ENCODE results near the gene RTTN.

The RTTN gene

DNA sequence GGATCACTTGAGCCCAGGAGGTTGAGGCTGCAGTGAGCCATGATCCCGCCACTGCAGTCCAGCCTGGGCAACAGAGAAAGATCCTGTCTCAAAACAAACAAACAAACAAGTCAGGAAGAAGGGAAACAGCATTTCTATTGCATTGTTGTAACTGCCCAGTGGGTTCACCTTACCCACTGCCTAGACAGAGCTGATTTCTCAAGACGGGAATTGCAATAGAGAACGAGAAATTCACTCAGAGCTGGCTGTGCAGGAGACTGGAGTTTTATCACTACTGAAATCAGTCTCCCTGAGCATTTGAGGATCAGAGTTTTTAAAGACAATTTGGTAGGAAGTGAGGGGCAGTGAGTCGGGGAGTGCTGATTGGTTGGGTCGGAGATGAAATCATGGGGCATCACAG, 24.2 kb upstream of the RTTN start:
- no peak overlapping the region for H3K4me3 ChIP-seq (ENCODE audit: low read length)
- H3K27me3 ChIP-seq (ENCODE audit: insufficient read depth, low read length), result no peaks in the 10 kb centered on the region
- H3K9ac ChIP-seq (ENCODE audit: low read depth, low read length), result no peak overlapping the region
- no peaks in the 10 kb centered on the region for H3K4me1 ChIP-seq (ENCODE audit: insufficient read depth, low read length)
- H3K9me3 ChIP-seq (ENCODE audit: insufficient read depth, low read depth, low read length), result peaks cover 14% of the 10 kb centered on the region; the same call in 1 of the 2 replicates
- H3K27ac ChIP-seq (ENCODE audit: low read length), result no peak overlapping the region
- no peaks in the 10 kb centered on the region for H3K36me3 ChIP-seq (ENCODE audit: insufficient read depth, low read depth, low read length)

DNA sequence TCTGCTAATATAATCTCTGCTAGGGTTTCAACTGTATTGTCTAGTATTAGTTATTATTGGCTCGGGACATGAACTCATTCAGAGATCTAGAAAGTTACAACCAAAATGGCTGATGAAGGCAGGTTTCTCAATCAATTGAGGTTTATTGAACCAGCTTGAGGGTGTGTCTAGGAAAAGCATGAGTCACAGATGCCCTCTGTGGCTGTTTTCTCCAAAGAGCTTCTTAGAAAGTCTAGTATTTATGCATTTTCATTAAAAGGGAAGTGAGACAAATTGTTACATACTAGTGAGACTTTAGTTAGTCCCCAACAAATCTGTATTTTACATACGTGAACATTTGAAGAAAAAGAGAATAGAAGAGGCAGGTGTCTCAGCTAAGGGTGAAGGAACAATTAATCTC, 23.0 kb upstream of the RTTN start:
- peaks cover 14% of the 10 kb centered on the region; the same call in 1 of the 2 replicates for H3K9me3 ChIP-seq (ENCODE audit: insufficient read depth, low read depth, low read length)
- H3K9ac ChIP-seq (ENCODE audit: low read depth, low read length), result no peak overlapping the region
- no peak overlapping the region for H3K27ac ChIP-seq (ENCODE audit: low read length)
- H3K4me1 ChIP-seq (ENCODE audit: insufficient read depth, low read length), result no peaks in the 10 kb centered on the region
- no peaks in the 10 kb centered on the region for H3K36me3 ChIP-seq (ENCODE audit: insufficient read depth, low read depth, low read length)
- H3K27me3 ChIP-seq (ENCODE audit: insufficient read depth, low read length), result no peaks in the 10 kb centered on the region
- no peak overlapping the region for H3K4me3 ChIP-seq (ENCODE audit: low read length)

DNA sequence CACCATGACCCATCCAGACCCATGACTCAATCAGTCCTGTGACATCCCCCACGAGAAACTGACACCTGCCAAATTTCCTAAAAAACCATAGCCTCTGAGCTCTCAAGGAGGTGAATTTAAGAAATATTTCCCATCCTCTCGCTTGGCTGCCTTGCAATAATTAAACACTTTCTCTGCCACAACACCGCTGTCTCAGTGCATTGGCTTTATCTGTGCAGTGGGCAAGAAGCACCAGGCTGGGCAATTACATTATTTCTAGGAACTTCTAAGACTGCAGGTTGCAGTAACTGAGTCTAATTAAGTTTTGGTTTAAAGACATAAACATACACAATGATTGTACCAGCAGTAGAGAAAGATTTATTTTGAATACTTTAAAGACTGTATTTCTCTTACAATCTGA, 22.0 kb upstream of the RTTN start:
- H3K9ac ChIP-seq (ENCODE audit: low read depth, low read length), result no peak overlapping the region
- no peak overlapping the region for H3K27ac ChIP-seq (ENCODE audit: low read length)
- H3K9me3 ChIP-seq (ENCODE audit: insufficient read depth, low read depth, low read length), result peaks cover 14% of the 10 kb centered on the region; the same call in 1 of the 2 replicates

DNA sequence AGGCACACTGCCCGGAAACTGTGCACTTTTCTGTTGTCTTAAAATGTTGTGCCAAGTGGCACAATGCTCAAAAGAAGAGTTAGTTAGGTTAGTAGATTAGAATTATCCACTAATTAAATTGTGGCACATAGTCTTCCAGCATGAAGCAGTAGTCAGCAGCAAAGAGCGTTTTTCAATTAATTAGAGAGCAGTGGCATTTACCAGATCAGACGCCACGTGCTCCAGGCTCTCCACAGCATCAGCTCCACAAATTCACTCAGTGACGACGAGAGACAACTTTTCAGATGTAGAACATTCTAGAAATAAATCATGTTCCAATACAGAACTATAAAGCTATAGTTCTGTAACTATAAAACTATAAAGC, 16.4 kb upstream of the RTTN start:
- H3K36me3 ChIP-seq (ENCODE audit: insufficient read depth, low read depth, low read length), result no peaks in the 10 kb centered on the region
- H3K9me3 ChIP-seq (ENCODE audit: insufficient read depth, low read depth, low read length), result peaks cover 4% of the 10 kb centered on the region; the same call in 1 of the 2 replicates
- no peak overlapping the region for H3K27ac ChIP-seq (ENCODE audit: low read length)
- no peak overlapping the region for H3K4me3 ChIP-seq (ENCODE audit: low read length)
- H3K4me1 ChIP-seq (ENCODE audit: insufficient read depth, low read length), result peaks cover 4% of the 10 kb centered on the region; the same call in 1 of the 2 replicates
- no peak overlapping the region for H3K9ac ChIP-seq (ENCODE audit: low read depth, low read length)
- no peaks in the 10 kb centered on the region for H3K27me3 ChIP-seq (ENCODE audit: insufficient read depth, low read length)

More for the DNA sequence above, 22.0 kb upstream of the RTTN start:
- no peaks in the 10 kb centered on the region for H3K27me3 ChIP-seq (ENCODE audit: insufficient read depth, low read length)
- no peaks in the 10 kb centered on the region for H3K36me3 ChIP-seq (ENCODE audit: insufficient read depth, low read depth, low read length)
- H3K4me1 ChIP-seq (ENCODE audit: insufficient read depth, low read length), result no peaks in the 10 kb centered on the region
- H3K4me3 ChIP-seq (ENCODE audit: low read length), result no peak overlapping the region

DNA sequence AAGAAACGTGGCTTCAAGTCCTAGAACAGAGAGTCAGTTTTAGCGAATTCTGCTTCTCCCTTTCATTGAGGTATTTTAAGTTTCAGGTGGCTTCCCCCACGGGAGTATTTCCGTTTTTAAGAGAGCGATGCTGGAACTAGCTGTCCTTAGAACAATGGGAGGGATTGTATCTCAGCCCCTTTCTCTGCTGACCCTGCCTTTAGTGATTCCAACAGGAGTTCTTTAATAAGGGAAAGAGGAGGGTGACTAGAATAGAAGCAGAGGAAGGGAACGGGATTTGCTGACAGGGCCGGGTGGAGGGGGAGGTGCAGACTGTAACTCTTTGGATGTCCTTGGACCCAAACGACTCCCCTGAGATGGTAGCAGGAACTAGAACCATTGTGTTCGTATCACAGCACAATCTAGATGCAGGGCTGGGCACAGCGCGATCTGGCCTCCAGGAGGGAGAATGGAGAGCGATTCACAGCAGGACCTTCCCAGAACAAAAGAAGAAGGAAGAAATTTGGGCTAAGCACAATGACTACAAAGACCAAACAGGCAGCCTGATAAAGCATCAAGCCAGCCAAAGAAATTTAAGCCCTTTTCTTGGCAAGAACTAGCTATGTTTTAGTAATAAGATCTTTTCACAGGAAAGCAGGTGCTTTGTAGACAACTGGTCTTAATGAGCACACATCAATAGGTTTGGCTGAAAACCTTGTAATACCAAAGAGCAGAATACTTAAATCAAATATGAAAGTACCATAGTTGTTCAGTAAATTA, 15.8 kb upstream of the RTTN start:
- H3K4me1 ChIP-seq (ENCODE audit: insufficient read depth, low read length), result peaks cover 4% of the 10 kb centered on the region; the same call in 1 of the 2 replicates
- H3K9ac ChIP-seq (ENCODE audit: low read depth, low read length), result no peak overlapping the region
- no peaks in the 10 kb centered on the region for H3K36me3 ChIP-seq (ENCODE audit: insufficient read depth, low read depth, low read length)
- peak overlapping the region; percentile 18; the same call in 1 of the 2 replicates for H3K4me3 ChIP-seq (ENCODE audit: low read length)
- no peaks in the 10 kb centered on the region for H3K27me3 ChIP-seq (ENCODE audit: insufficient read depth, low read length)
- no peaks in the 10 kb centered on the region for H3K9me3 ChIP-seq (ENCODE audit: insufficient read depth, low read depth, low read length)
- H3K27ac ChIP-seq (ENCODE audit: low read length), result no peak overlapping the region

DNA sequence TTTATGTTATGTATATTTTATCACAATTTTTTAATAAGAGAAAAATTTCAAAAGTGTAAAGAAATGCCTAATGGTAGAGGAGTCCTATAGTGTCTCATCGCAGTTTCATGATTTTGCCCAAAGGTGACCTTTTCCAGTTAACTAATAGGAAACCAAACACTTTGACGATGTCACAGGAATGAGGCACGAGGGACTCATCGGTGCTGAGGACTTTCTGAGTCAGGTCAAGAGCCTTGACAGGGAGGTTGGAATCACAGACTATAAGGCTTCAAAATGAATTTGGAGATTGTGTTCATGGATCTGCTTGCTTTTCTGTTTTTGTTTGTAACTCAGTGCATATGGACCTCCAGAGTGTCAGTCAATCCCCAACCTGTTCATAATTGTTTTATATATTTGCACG, 15.1 kb upstream of the RTTN start:
- Histone ChIP-seq H3K9ac (ENCODE audit: low read depth, low read length) (no peak overlapping the region), H3K9me3 (ENCODE audit: insufficient read depth, low read depth, low read length) (no peaks in the 10 kb centered on the region), H3K27ac (ENCODE audit: low read length) (no peak overlapping the region), H3K4me1 (ENCODE audit: insufficient read depth, low read length) (peaks cover 4% of the 10 kb centered on the region; the same call in 1 of the 2 replicates), H3K36me3 (ENCODE audit: insufficient read depth, low read depth, low read length) (no peaks in the 10 kb centered on the region), H3K4me3 (ENCODE audit: low read length) (peak overlapping the region; percentile 18; the same call in 1 of the 2 replicates), H3K27me3 (ENCODE audit: insufficient read depth, low read length) (no peaks in the 10 kb centered on the region)

DNA sequence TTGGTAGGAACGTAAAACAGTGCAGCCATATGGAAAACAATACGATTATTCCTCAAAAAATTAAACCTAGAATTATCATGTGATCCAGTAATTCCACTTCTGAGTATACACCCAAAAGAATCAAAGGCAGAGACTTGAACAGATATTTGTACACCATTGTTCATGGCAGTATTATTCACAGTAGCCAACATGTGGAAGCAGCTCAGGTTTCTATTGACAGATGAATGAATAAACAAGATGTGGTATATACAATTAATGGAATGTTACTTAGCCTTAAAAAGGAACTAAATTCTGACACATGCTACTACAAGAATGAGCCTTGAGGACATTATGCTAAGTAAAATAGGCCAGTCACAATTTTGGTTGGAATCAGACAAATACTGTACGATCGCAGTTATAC, 14.2 kb upstream of the RTTN start:
- Histone ChIP-seq H3K4me1 (ENCODE audit: insufficient read depth, low read length) (peaks cover 4% of the 10 kb centered on the region; the same call in 1 of the 2 replicates), H3K9ac (ENCODE audit: low read depth, low read length) (no peak overlapping the region)

DNA sequence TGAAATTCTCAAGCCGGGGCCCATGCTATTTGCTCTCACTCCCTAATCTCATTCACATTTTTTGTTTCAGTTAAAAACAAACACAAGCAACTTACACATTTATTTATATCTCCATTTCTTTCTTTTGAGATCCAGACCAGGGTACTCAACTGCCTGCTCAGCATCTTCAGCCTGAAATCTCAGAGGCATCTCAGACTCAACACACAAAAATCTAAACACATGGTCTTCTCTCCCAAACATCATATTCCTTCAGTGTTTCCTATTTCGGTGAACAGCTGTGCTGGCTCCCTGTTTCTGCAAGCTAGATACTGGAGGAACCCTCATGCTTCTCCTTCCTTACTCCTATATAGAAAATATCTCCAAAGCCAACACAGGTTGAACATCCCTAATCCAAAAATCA, 11.3 kb upstream of the RTTN start:
- H3K36me3 ChIP-seq (ENCODE audit: insufficient read depth, low read depth, low read length), result no peaks in the 10 kb centered on the region
- no peak overlapping the region for H3K4me3 ChIP-seq (ENCODE audit: low read length)
- H3K9ac ChIP-seq (ENCODE audit: low read depth, low read length), result no peak overlapping the region
- H3K9me3 ChIP-seq (ENCODE audit: insufficient read depth, low read depth, low read length), result no peaks in the 10 kb centered on the region
- no peak overlapping the region for H3K27ac ChIP-seq (ENCODE audit: low read length)
- H3K4me1 ChIP-seq (ENCODE audit: insufficient read depth, low read length), result peaks cover 4% of the 10 kb centered on the region; the same call in 1 of the 2 replicates
- no peaks in the 10 kb centered on the region for H3K27me3 ChIP-seq (ENCODE audit: insufficient read depth, low read length)

More for the DNA sequence above, 14.2 kb upstream of the RTTN start:
- H3K27ac ChIP-seq (ENCODE audit: low read length), result no peak overlapping the region
- no peak overlapping the region for H3K4me3 ChIP-seq (ENCODE audit: low read length)
- no peaks in the 10 kb centered on the region for H3K36me3 ChIP-seq (ENCODE audit: insufficient read depth, low read depth, low read length)
- H3K27me3 ChIP-seq (ENCODE audit: insufficient read depth, low read length), result no peaks in the 10 kb centered on the region
- H3K9me3 ChIP-seq (ENCODE audit: insufficient read depth, low read depth, low read length), result no peaks in the 10 kb centered on the region

DNA sequence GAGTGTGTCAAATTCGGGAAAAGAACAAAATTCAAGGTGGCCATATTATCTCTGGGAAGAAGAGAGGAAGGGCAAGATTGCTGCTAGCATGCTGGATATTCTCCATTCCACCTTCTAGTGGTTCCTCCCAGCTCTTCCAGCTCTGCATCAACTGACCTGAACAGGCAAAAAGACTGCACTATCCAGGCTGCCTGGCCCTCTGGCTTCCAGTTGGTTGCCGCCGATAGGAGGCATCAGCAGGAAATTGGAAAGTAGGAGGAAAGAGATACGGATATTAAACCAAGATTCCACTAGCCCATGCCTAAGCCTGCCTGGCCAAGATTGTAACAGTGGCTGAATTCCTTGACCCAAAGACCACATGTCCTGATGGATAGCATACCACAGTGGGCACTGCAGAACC, 1.7 kb upstream of the RTTN start:
- Histone ChIP-seq H3K9me3 (ENCODE audit: insufficient read depth, low read depth, low read length) (no peaks in the 10 kb centered on the region), H3K9ac (ENCODE audit: low read depth, low read length) (no peak overlapping the region), H3K4me3 (ENCODE audit: low read length) (no peak overlapping the region), H3K4me1 (ENCODE audit: insufficient read depth, low read length) (no peaks in the 10 kb centered on the region), H3K27ac (ENCODE audit: low read length) (no peak overlapping the region), H3K27me3 (ENCODE audit: insufficient read depth, low read length) (peaks cover 5% of the 10 kb centered on the region; the same call in 1 of the 2 replicates), H3K36me3 (ENCODE audit: insufficient read depth, low read depth, low read length) (peaks cover 11% of the 10 kb centered on the region)

DNA sequence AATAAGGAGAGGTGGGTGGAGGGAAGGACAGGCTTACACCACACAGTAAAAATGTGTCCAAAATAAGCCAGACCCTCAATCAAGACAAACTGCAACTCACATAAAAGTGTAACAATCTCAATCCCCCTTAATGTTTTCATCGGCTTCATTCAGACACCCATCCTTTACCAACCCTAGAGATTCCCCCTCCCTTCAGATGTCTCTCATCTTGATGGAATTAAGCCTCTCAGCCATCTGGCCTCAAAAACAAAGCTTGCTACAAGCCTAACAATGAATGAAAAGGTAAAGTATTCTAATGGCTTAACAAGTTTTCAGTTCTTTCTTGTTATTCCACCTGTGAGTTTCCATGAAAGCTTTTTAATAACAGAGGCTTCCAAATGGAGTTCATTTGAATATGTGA, 5.2 kb downstream of the RTTN start:
- H3K36me3 ChIP-seq (ENCODE audit: insufficient read depth, low read depth, low read length), result peaks cover 70% of the 10 kb centered on the region
- H3K4me1 ChIP-seq (ENCODE audit: insufficient read depth, low read length), result no peaks in the 10 kb centered on the region
- no peak overlapping the region for H3K27ac ChIP-seq (ENCODE audit: low read length)
- H3K4me3 ChIP-seq (ENCODE audit: low read length), result no peak overlapping the region
- no peaks in the 10 kb centered on the region for H3K27me3 ChIP-seq (ENCODE audit: insufficient read depth, low read length)
- H3K9ac ChIP-seq (ENCODE audit: low read depth, low read length), result no peak overlapping the region
- no peaks in the 10 kb centered on the region for H3K9me3 ChIP-seq (ENCODE audit: insufficient read depth, low read depth, low read length)

DNA sequence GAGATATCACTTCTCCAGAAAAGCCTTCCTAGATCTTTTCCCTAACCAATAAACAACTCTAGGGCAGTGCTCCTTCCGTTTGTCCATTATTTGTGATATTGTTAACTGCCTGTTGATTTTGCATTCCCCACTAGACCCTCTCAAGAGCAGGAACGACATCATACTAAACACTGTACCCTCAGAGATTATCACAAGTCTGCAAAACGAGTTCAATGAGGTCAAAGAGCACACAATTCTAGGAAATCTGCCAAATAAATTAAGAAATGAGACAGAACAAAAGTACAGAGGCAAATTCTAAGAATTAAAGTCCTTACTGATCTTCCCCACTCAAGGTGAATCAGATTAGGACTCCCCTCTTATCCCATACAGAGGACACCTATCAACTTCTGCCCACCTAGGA, 7.6 kb downstream of the RTTN start:
- Histone ChIP-seq H3K27ac (ENCODE audit: low read length) (no peak overlapping the region), H3K9me3 (ENCODE audit: insufficient read depth, low read depth, low read length) (no peaks in the 10 kb centered on the region), H3K4me1 (ENCODE audit: insufficient read depth, low read length) (no peaks in the 10 kb centered on the region), H3K4me3 (ENCODE audit: low read length) (no peak overlapping the region), H3K36me3 (ENCODE audit: insufficient read depth, low read depth, low read length) (peaks cover 88% of the 10 kb centered on the region), H3K27me3 (ENCODE audit: insufficient read depth, low read length) (no peaks in the 10 kb centered on the region), H3K9ac (ENCODE audit: low read depth, low read length) (no peak overlapping the region)

DNA sequence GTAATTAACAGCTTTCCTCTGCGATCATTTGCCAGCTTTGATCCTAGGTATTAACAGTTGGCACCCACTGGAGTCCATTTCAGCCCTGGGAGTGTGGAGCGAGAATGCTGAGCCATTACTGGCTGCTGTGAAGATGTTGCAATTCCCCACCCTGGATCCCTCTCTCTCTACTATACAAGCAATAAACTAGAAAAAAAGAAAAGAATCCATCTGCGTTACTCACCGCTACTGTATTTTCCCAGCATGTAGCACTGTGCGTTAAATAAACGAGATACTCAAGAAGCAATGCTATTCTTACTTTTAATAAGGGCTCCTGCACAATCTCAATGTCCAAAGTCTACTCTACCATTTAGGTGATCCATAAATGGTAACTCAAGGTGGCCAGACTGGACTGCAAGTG, 8.5 kb downstream of the RTTN start:
- no peaks in the 10 kb centered on the region for H3K27me3 ChIP-seq (ENCODE audit: insufficient read depth, low read length)
- H3K9me3 ChIP-seq (ENCODE audit: insufficient read depth, low read depth, low read length), result no peaks in the 10 kb centered on the region
- H3K36me3 ChIP-seq (ENCODE audit: insufficient read depth, low read depth, low read length), result peaks cover 89% of the 10 kb centered on the region
- no peak overlapping the region for H3K27ac ChIP-seq (ENCODE audit: low read length)
- H3K4me1 ChIP-seq (ENCODE audit: insufficient read depth, low read length), result no peaks in the 10 kb centered on the region
- no peak overlapping the region for H3K9ac ChIP-seq (ENCODE audit: low read depth, low read length)
- no peak overlapping the region for H3K4me3 ChIP-seq (ENCODE audit: low read length)

All from iPS-20b (cell line).